ENCODE measurements around the gene SH3RF3.

DNA sequence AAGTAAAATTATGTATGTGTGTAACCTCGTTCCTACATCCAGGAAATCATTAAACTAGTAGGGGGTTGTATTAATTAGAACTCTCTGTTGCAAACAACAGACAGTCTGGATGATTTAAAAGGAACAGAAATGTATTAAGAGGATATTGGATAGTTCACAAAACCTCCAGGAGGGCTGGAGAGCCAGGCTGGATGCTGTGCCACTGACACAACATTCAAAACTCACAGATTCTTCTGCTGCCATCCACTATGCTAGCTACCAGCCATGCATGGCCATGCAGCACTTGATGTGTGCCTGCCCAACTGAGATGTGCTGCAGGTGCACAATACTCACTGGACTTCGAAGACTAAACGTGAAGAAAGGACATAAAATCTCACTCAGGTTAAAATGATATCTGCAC lies 48.2 kb upstream of the SH3RF3 start:
- TF ChIP-seq, protein P1, sequence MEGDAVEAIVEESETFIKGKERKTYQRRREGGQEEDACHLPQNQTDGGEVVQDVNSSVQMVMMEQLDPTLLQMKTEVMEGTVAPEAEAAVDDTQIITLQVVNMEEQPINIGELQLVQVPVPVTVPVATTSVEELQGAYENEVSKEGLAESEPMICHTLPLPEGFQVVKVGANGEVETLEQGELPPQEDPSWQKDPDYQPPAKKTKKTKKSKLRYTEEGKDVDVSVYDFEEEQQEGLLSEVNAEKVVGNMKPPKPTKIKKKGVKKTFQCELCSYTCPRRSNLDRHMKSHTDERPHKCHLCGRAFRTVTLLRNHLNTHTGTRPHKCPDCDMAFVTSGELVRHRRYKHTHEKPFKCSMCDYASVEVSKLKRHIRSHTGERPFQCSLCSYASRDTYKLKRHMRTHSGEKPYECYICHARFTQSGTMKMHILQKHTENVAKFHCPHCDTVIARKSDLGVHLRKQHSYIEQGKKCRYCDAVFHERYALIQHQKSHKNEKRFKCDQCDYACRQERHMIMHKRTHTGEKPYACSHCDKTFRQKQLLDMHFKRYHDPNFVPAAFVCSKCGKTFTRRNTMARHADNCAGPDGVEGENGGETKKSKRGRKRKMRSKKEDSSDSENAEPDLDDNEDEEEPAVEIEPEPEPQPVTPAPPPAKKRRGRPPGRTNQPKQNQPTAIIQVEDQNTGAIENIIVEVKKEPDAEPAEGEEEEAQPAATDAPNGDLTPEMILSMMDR (conservative IDR thresholded peaks at IDR 0.05 in 1 of 2, IDR thresholded peaks at IDR 0.05 in 1 of 2; ENCODE audit: low read depth in 1 of 2, low read length in 2 of 2): no peak
- TF ChIP-seq EZH2 (IDR thresholded peaks at IDR 0.05; ENCODE audit: low read length, missing control alignments): no peak

Data from fibroblast of lung (primary cell).